BE2C (cell line): Measurements from ENCODE around the gene HSPBP1.

Experiments used
- DNase-seq: peaks from one replicate; pipeline ENCODE4 v3.0.0-alpha.2; 2020
- H3K27me3 ChIP-seq: fragments of 250-450 bp; sonication (Bioruptor Pico); 2 replicates; pipeline ENCODE4 v1.5.1; 2020; ENCODE audit warnings: mild to moderate bottlenecking
- H3K36me3 ChIP-seq: fragments of 250-450 bp; sonication (Bioruptor Pico); 2 replicates; pipeline ENCODE4 v1.5.1; 2020; ENCODE audit warnings: mild to moderate bottlenecking
- H3K4me1 ChIP-seq: fragments of 250-450 bp; sonication (Bioruptor Pico); 2 replicates; pipeline ENCODE4 v1.5.1; 2020
- H3K4me3 ChIP-seq: 2 replicates; pipeline ENCODE4 v1.5.1; 2011; ENCODE audit warnings: low read depth, low read length
- H3K9me3 ChIP-seq: fragments of 250-450 bp; sonication (Bioruptor Pico); 2 replicates; pipeline ENCODE4 v1.5.1; 2020
- TF ChIP-seq, protein P1 (sequence below): IDR thresholded peaks from 2 replicates; pipeline ENCODE4 v1.5.1; 2012; ENCODE audit warnings: mild to moderate bottlenecking, low read depth, low read length

HSPBP1 gene

DNA sequence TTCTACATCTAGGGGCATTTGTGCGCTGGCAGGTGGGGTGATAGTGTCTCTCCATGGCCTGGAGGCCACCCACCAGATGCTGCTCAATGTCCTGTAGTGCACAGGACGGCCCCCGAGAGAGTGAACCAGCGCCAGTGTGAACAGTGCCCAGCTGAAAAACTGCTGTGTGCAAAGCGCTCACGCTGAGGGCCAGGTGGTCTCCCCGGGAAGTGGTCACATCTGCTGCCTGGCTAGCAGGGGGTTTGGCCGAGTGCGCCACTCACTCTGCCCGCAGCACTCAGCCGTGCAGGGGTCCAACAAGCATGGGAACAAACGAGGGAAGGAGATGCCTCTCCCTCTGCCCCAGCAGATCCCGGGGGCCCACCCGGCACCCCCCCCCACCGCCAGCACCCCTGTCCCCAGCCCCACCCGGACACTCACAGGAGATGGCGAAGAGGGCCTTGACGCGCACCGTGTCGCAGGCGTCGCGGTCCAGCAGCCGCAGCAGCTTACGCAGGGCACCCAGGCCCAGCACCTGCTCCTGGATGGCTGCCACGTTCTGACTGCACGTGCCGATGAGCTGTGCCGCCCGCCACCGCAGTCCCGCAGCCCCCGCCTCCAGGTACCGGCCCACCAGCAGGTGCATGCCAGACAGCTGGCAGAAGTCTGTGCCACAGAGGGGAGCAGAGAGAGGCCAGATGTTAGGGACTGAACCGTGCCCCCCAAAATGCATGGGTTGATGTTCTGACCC is 5.8 kb downstream of the HSPBP1 start:
- TF ChIP-seq, protein P1, sequence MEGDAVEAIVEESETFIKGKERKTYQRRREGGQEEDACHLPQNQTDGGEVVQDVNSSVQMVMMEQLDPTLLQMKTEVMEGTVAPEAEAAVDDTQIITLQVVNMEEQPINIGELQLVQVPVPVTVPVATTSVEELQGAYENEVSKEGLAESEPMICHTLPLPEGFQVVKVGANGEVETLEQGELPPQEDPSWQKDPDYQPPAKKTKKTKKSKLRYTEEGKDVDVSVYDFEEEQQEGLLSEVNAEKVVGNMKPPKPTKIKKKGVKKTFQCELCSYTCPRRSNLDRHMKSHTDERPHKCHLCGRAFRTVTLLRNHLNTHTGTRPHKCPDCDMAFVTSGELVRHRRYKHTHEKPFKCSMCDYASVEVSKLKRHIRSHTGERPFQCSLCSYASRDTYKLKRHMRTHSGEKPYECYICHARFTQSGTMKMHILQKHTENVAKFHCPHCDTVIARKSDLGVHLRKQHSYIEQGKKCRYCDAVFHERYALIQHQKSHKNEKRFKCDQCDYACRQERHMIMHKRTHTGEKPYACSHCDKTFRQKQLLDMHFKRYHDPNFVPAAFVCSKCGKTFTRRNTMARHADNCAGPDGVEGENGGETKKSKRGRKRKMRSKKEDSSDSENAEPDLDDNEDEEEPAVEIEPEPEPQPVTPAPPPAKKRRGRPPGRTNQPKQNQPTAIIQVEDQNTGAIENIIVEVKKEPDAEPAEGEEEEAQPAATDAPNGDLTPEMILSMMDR, result no peak
- H3K4me3 ChIP-seq, result no peak overlapping the region
- no peaks in the 10 kb centered on the region for H3K27me3 ChIP-seq
- no peak for DNase-seq
- H3K4me1 ChIP-seq, result no peaks in the 10 kb centered on the region
- H3K9me3 ChIP-seq, result no peaks in the 10 kb centered on the region
- peaks cover 10% of the 10 kb centered on the region; the same call in 1 of the 2 replicates for H3K36me3 ChIP-seq

GRCh38 chr19:55272142-55272541 is 7.8 kb downstream of the HSPBP1 start:
- Histone ChIP-seq H3K27me3 (no peaks in the 10 kb centered on the region), H3K4me1 (no peaks in the 10 kb centered on the region), H3K4me3 (no peak overlapping the region), H3K9me3 (no peaks in the 10 kb centered on the region), H3K36me3 (peaks cover 7% of the 10 kb centered on the region; the same call in 1 of the 2 replicates)
- DNase-seq, result no peak
- TF ChIP-seq, protein P1, result no peak

DNA sequence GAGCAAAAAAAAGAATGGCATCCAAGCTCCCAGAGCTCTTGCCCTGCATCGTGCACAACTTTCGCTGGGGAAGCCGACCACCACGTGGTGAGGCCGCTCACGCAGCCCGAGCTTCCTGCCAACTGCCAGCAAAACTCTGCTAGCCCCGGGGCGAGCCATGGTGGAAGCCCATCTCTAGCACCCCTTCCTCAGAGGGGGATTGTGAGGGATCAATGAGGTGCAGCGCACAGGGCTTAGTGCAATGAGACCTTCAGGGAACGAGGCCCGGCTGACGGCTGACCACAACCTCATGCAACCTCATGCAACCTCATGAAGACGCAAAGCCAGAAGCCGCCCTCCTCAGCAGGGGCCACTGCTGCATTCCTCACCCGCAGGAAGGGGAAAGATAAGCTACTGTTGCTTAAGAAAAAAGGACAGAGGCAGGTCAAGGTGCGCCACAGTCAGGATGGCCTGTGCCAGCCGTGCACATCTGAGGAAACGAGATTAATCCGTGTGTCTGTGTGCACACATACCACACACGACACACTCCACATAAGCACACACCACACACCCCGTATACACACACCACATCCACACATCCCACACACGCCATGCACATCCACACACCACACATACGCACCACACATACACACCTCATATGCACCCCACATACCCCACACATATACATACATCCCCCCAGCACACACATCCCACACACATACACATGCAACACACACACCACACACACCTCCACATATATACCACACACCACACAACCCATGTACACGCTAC is 9.6 kb downstream of the HSPBP1 start:
- H3K27me3 ChIP-seq, result no peaks in the 10 kb centered on the region
- peaks cover 7% of the 10 kb centered on the region; the same call in 1 of the 2 replicates for H3K36me3 ChIP-seq
- H3K4me3 ChIP-seq, result no peak overlapping the region
- no peaks in the 10 kb centered on the region for H3K9me3 ChIP-seq
- TF ChIP-seq, protein P1, result no peak
- no peaks in the 10 kb centered on the region for H3K4me1 ChIP-seq
- no peak for DNase-seq

DNA sequence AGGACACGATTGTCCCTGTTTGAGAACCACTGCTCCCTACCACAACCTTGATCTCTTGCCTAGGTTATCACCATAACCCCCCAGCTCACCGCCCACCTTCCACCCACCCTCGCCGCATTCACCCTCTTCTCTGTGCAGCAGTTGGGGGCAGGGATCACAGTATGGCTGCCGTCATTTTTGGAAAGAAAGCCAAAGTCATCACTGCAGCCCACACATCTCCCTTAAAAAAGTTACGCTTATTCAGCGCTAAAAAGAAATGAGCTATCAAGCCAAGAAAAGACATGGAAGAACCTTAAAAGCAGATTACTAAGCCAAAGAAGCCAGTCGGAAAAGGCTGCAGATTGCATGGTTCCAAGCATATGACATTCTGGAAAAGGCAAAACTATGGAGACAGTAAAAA is 10.6 kb downstream of the HSPBP1 start:
- no peaks in the 10 kb centered on the region for H3K27me3 ChIP-seq
- TF ChIP-seq, protein P1, result no peak
- H3K36me3 ChIP-seq, result peaks cover 7% of the 10 kb centered on the region; the same call in 1 of the 2 replicates
- DNase-seq, result no peak
- no peaks in the 10 kb centered on the region for H3K4me1 ChIP-seq
- H3K4me3 ChIP-seq, result no peak overlapping the region
- no peaks in the 10 kb centered on the region for H3K9me3 ChIP-seq

- TF ChIP-seq, protein P1, result no peak
- Histone ChIP-seq H3K27me3 (no peaks in the 10 kb centered on the region), H3K4me1 (no peaks in the 10 kb centered on the region), H3K4me3 (no peak overlapping the region), H3K36me3 (no peaks in the 10 kb centered on the region), H3K9me3 (no peaks in the 10 kb centered on the region)
- no peak for DNase-seq
Measured at GRCh38 chr19:55266840-55267239, 13.1 kb downstream of the HSPBP1 start.

DNA sequence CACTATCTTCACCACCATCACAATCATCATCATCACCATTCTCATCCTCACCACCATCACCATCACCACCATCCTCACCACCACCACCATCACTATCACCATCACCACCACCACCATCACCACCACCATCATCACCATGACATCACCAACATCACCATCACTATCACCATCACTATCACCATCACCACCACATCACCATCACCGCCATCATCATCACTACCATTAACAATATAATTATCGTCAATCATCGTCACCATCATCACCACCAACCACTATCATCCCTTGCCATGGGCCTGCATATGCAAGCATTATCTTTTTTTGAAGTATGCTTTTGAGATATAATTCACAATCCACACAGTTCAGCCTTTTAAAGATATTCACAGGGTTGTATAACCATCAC is 13.5 kb downstream of the HSPBP1 start:
- no peak for DNase-seq
- TF ChIP-seq, protein P1, result no peak
- H3K4me3 ChIP-seq, result no peak overlapping the region
- no peaks in the 10 kb centered on the region for H3K9me3 ChIP-seq
- no peaks in the 10 kb centered on the region for H3K27me3 ChIP-seq
- H3K4me1 ChIP-seq, result no peaks in the 10 kb centered on the region
- H3K36me3 ChIP-seq, result no peaks in the 10 kb centered on the region
